Right lobe of liver (tissue), 6 donors: ENCODE results near the gene CRYGA. TPM values are rescaled to one million over a fixed set of nuclear protein-coding genes. Genes with fewer than 3 reads are reported as not detected.
A peak's percentile ranks its signal among the peaks of the same experiment; 100 is the strongest.

Experiments
- ATAC-seq, 4 donors: fragments of 200-7000 bp; cut with Tn5 transposase; one replicate each; pipeline ENCODE4 v1.9.1; 2020; ENCODE audit warnings: mild to moderate bottlenecking in 4 of 4, moderate library complexity in 4 of 4
- DNase-seq, 3 donors: peaks; one replicate each; pipeline ENCODE4 v3.0.0-alpha.2; 2020
- H3K27ac ChIP-seq, 3 donors: fragments of 200-600 bp; one replicate each; pipeline ENCODE4 v1.8.0; 2022
- H3K27me3 ChIP-seq, 2 donors: fragments of 200-600 bp; one replicate each; pipeline ENCODE4 v1.8.0; 2022
- H3K36me3 ChIP-seq, 4 donors: fragments of 200-600 bp; sonication (generic) in 1 of 4; one replicate each; pipeline versions ENCODE4 v1.5.1 to v1.8.0; 2017 to 2022; ENCODE audit warnings: control low read depth in 1 of 4
- H3K4me1 ChIP-seq, 4 donors: fragments of 200-600 bp; sonication (generic) in 1 of 4; one replicate each; pipeline versions ENCODE4 v1.5.1 to v1.8.0; 2017 to 2022; ENCODE audit warnings: control low read depth in 1 of 4
- H3K4me3 ChIP-seq, 3 donors: fragments of 200-600 bp; one replicate each; pipeline ENCODE4 v1.8.0; 2022
- H3K9me3 ChIP-seq, 4 donors: fragments of 200-600 bp; sonication (generic) in 1 of 4; one replicate each; pipeline versions ENCODE4 v1.5.1 to v1.8.0; 2017 to 2022; ENCODE audit warnings: control low read depth in 1 of 4
- CTCF ChIP-seq, 4 donors: fragments of 200-600 bp in 3 of 4; fragments of 450-650 bp in 1 of 4; IDR thresholded peaks; one replicate each; pipeline versions ENCODE4 v1.5.1 to v1.8.0; 2016 to 2022; ENCODE audit warnings: antibody characterized with exemption in 4 of 4, mild to moderate bottlenecking in 2 of 4
- POLR2A ChIP-seq: fragments of 450-650 bp; IDR thresholded peaks from one replicate; pipeline ENCODE4 v1.6.1; 2017; ENCODE audit warnings: antibody characterized with exemption, mild to moderate bottlenecking
- WGBS: methylation state at CpG from one replicate; pipeline ENCODE4 v1.1.6; 2018; ENCODE audit warnings: low coverage, low lambda C conversion rate; ENCODE audit not compliant: insufficient coverage; ENCODE audit errors: missing lambda C conversion rate; 5-methylcytosine and 5-hydroxymethylcytosine counted together
- intact Hi-C, 2 donors: fragments of 100-400 bp; cut with DNase I; formaldehyde crosslinking; loops; one replicate each; pipeline versions ENCODE4 v1.11.2 to v1.14.1; 2022
- total RNA-seq, 6 experiments: library from RNA; depleted of rRNA in 2 of 6; stranded (reverse); fragments of >200 nt in 2 of 6; fragmentation: NEBNext Ultra II Directional in 3 of 6; extraction: Animal tissue kit (Norgen Biotek cat#: 25700) in 3 of 6; gene quantifications; one replicate each; pipeline versions ENCODE4 v1.1.0 to v1.2.4, GENCODE V29; 2016 to 2023
- donor health status: DM: no; HTN: yes; CAD: no.
- donor health status: DM: no; HTN: no; CAD: no.
- donor health status: DM: no; HTN: no; CAD: no.
- donor health status: DM: no; HTN: yes; CAD: no.
- donor health status: DM: no; HTN: yes; CAD: no.

Gene CRYGA
- total RNA-seq, 6 experiments from 2014 or later, result not detected

- TF ChIP-seq POLR2A, result no peak
- TF ChIP-seq CTCF (IDR thresholded peaks at IDR 0.05), result no peak
- no peaks in the 10 kb centered on the region for H3K27me3 ChIP-seq
- ATAC-seq (peak; percentile 39 to 49 (median 40)), DNase-seq (no peak)
- 44% methylated on average over 7 of the region's 7 CpGs for WGBS
- no peaks in the 10 kb centered on the region for H3K9me3 ChIP-seq
- no peak overlapping the region for H3K4me3 ChIP-seq
- peak overlapping the region in 2 of 3 donors; percentile 24 to 71 for H3K27ac ChIP-seq
- no peaks in the 10 kb centered on the region for H3K36me3 ChIP-seq
- intact Hi-C loops, result no loop called here
- peaks cover 0 to 11% (median 3%) of the 10 kb centered on the region in 4 donors for H3K4me1 ChIP-seq
Observed at GRCh38 chr2:208183526-208183925, 20.1 kb upstream of the CRYGA start.

GRCh38 chr2:208182835-208183234 lies 19.4 kb upstream of the CRYGA start:
- Histone ChIP-seq H3K4me3 (no peak overlapping the region), H3K4me1 (peaks cover 0 to 11% (median 3%) of the 10 kb centered on the region in 4 donors), H3K36me3 (no peaks in the 10 kb centered on the region), H3K27ac (no peak overlapping the region), H3K27me3 (no peaks in the 10 kb centered on the region), H3K9me3 (no peaks in the 10 kb centered on the region)
- ATAC-seq (no peak), DNase-seq (no peak)
- WGBS, result 79% methylated on average over 3 of the region's 3 CpGs
- no peak for TF ChIP-seq POLR2A
- TF ChIP-seq CTCF (IDR thresholded peaks at IDR 0.05), result no peak
- intact Hi-C loops, result no loop called here

DNA sequence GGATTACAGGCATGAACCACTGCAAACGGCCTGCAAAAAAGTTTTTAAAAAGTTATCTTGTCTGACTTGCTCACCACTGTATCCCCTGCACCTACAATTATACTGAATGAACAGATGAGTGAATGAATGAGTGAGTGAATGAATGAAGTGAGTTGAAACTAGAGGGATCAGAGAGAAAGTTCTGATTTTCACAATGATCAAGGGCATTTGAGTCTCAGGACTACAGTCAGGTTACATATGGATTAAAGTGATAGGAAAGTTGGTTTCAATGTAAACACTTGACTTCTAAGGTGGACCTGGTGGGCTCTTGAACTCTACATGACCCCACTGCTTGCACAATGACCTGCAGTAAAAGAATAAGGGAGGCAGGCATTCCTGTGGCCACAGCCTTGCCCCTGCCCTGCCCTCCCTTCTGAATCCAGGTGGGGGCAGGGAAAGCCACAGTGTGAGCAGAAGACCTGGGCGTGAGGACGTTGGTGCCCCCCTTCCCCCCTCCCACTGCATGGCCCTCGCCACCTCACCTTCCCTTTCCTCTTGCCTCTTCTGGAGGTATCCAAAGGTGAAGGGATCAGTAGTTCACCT lies 15.7 kb upstream of the CRYGA start:
- Histone ChIP-seq H3K9me3 (no peaks in the 10 kb centered on the region), H3K36me3 (no peaks in the 10 kb centered on the region), H3K27ac (no peak overlapping the region), H3K4me3 (no peak overlapping the region), H3K27me3 (no peaks in the 10 kb centered on the region), H3K4me1 (peaks cover 0 to 18% (median 3%) of the 10 kb centered on the region in 4 donors)
- ATAC-seq (no peak), DNase-seq (no peak)
- TF ChIP-seq CTCF (IDR thresholded peaks at IDR 0.05) (no peak), POLR2A (no peak)
- intact Hi-C loops, result loop anchor here in 1 of 2 donors (10.0 kb wide), 1 partner anchor 76 kb away; the partner anchor contains the start of gene IDH1
- 82% methylated on average over 1 of the region's 4 CpGs for WGBS

- Histone ChIP-seq H3K4me1 (peaks cover 0 to 10% (median 0%) of the 10 kb centered on the region in 4 donors), H3K9me3 (no peaks in the 10 kb centered on the region), H3K4me3 (no peak overlapping the region), H3K27ac (no peak overlapping the region), H3K27me3 (no peaks in the 10 kb centered on the region), H3K36me3 (no peaks in the 10 kb centered on the region)
- intact Hi-C loops, result loop anchor here in 1 of 2 donors (10.0 kb wide), 1 partner anchor 79 kb away; the partner anchor contains the start of gene IDH1
- TF ChIP-seq CTCF (IDR thresholded peaks at IDR 0.05) (no peak), POLR2A (no peak)
- WGBS, result 48% methylated on average over 6 of the region's 6 CpGs
- ATAC-seq, result peak; percentile 37 to 68 (median 54)
- peak in 2 of 3 donors; percentile 58 to 60 for DNase-seq
Observed at GRCh38 chr2:208175840-208176153, 12.4 kb upstream of the CRYGA start.
